HCT116 (cell line): Measurements from ENCODE around the gene ADGRV1. TPM values are rescaled to one million over a fixed set of nuclear protein-coding genes. Genes with fewer than 3 reads are reported as not detected.

ENCODE experiments used
- ATAC-seq: fragments of 200-7000 bp; cut with Tn5 transposase; 2 replicates; pipeline ENCODE4 v1.9.1; 2020; ENCODE audit warnings: mild to moderate bottlenecking, moderate library complexity
- BruUV-seq: library from RNA; stranded (reverse); fragments of 400-500 nt; replicated peaks from 2 replicates; lab custom pipeline; 2021; lab: Mats Ljungman, UMichigan
- CTCF ChIA-PET: fragments of 300-600 bp; sonication (Branson Sonifier 250); formaldehyde crosslinking; loops from one replicate; lab custom pipeline; 2021; ENCODE audit warnings: antibody characterized with exemption; lab: Charles Lee
- POLR2A ChIA-PET: fragments of 300-600, 350-600 bp; sonication (Branson Sonifier 250); formaldehyde crosslinking; loops from one replicate; lab custom pipeline; 2021; ENCODE audit warnings: antibody characterized with exemption; lab: Charles Lee
- RAD21 ChIA-PET, 2 experiments: fragments of 300-600 bp; sonication (Branson Sonifier 250); formaldehyde crosslinking; loops; one replicate each; lab custom pipeline; 2023; ENCODE audit warnings: low total read pairs in 2 of 2; ENCODE audit not compliant: uncharacterized antibody in 2 of 2, unreplicated experiment in 2 of 2, low non-redundant PET in 1 of 2; lab: Charles Lee
- DNase-seq: peaks from one replicate; pipeline ENCODE4 v3.0.0-alpha.2; 2010; ENCODE audit warnings: low read depth, low spot score
- H2AFZ ChIP-seq: fragments of 200-600 bp; shearing (Covaris generic), sonication (generic); 2 replicates; pipeline ENCODE4 v1.6.1; 2017; ENCODE audit warnings: low read depth, mixed run types, mixed read lengths, antibody characterized with exemption, low read length; ENCODE audit not compliant: poor library complexity, severe bottlenecking
- H3K27ac ChIP-seq: 2 replicates; pipeline ENCODE4 v1.5.1; 2012; ENCODE audit warnings: low read depth, low read length
- H3K27me3 ChIP-seq: fragments of 200-600 bp; sonication (generic); 2 replicates; pipeline ENCODE4 v1.6.1; 2016; ENCODE audit warnings: mixed run types, low read length, mixed read lengths; ENCODE audit not compliant: insufficient read depth
- H3K36me3 ChIP-seq, 2 experiments: fragments of 200-500 bp in 1 of 2; fragments of 200-600 bp in 1 of 2; sonication (Bioruptor generic) in 1 of 2; sonication (generic) in 1 of 2; 2 replicates each; pipeline versions ENCODE4 v1.5.1 to v1.6.1; 2014 to 2016; ENCODE audit warnings: low read length in 2 of 2, inconsistent platforms in 1 of 2, mixed read lengths in 1 of 2, mixed run types in 1 of 2; ENCODE audit not compliant: insufficient read depth in 2 of 2, control insufficient read depth in 1 of 2
- H3K4me1 ChIP-seq, 2 experiments: fragments of 200-600 bp in 1 of 2; sonication (generic) in 1 of 2; 2 replicates each; pipeline versions ENCODE4 v1.5.1 to v1.6.1; 2012 to 2017; ENCODE audit warnings: low read length in 2 of 2, inconsistent platforms in 1 of 2, mild to moderate bottlenecking in 1 of 2, mixed read lengths in 1 of 2, mixed run types in 1 of 2, moderate library complexity in 1 of 2; ENCODE audit not compliant: insufficient read depth in 2 of 2, control insufficient read depth in 1 of 2
- H3K4me2 ChIP-seq: fragments of 200-600 bp; sonication (generic); 2 replicates; pipeline ENCODE4 v1.6.1; 2017; ENCODE audit warnings: mixed run types, low read length, mixed read lengths
- H3K4me3 ChIP-seq, 2 experiments: fragments of 200-600 bp in 1 of 2; sonication (generic) in 1 of 2; replicated peaks in 1 of 2; 2 replicates each; pipeline ENCODE4 v1.5.1; 2011 to 2016; ENCODE audit warnings: low read length in 2 of 2, control low read depth in 1 of 2, low read depth in 1 of 2, mild to moderate bottlenecking in 1 of 2, mixed read lengths in 1 of 2, mixed run types in 1 of 2
- H3K79me2 ChIP-seq: fragments of 200-600 bp; sonication (generic); 2 replicates; pipeline ENCODE4 v1.6.1; 2017; ENCODE audit warnings: mild to moderate bottlenecking, mixed run types, low read length, moderate library complexity, mixed read lengths; ENCODE audit not compliant: insufficient read depth
- H3K9ac ChIP-seq: fragments of 200-600 bp; sonication (generic); 2 replicates; pipeline ENCODE4 v1.6.1; 2016; ENCODE audit warnings: low read length, mixed read lengths
- H3K9me2 ChIP-seq: fragments of 200-600 bp; sonication (generic), shearing (Covaris generic); 2 replicates; pipeline ENCODE4 v1.6.1; 2017; ENCODE audit warnings: mixed run types, mild to moderate bottlenecking, moderate library complexity; ENCODE audit not compliant: insufficient read depth
- H3K9me3 ChIP-seq, 2 experiments: fragments of 200-500 bp in 1 of 2; fragments of 200-600 bp in 1 of 2; sonication (Bioruptor generic) in 1 of 2; sonication (generic) in 1 of 2; 2 replicates each; pipeline ENCODE4 v1.6.1; 2014 to 2017; ENCODE audit warnings: low read length in 2 of 2, mixed read lengths in 2 of 2, inconsistent platforms in 1 of 2, low read depth in 1 of 2, mild to moderate bottlenecking in 1 of 2, mixed run types in 1 of 2, moderate library complexity in 1 of 2; ENCODE audit not compliant: control insufficient read depth in 1 of 2, insufficient read depth in 1 of 2
- H4K20me1 ChIP-seq: fragments of 200-600 bp; sonication (generic), shearing (Covaris generic); 2 replicates; pipeline ENCODE4 v1.6.1; 2017; ENCODE audit warnings: mixed run types, mild to moderate bottlenecking, moderate library complexity; ENCODE audit not compliant: insufficient read depth
- ATF3 ChIP-seq: IDR thresholded peaks from 2 replicates; pipeline ENCODE4 v1.6.1; 2012
- CEBPB ChIP-seq: IDR thresholded peaks from 2 replicates; pipeline ENCODE4 v1.6.1; 2012; ENCODE audit warnings: low read depth
- CTCF ChIP-seq, 3 experiments: fragments of 200-600 bp in 1 of 3; sonication (generic) in 1 of 3; IDR thresholded peaks in 2 of 3; conservative IDR thresholded peaks in 1 of 3; 2 replicates each; pipeline ENCODE4 v1.5.1; 2012 to 2017; ENCODE audit warnings: low read depth in 2 of 3, low read length in 2 of 3, antibody characterized with exemption in 1 of 3, borderline replicate concordance in 1 of 3, control low read depth in 1 of 3, mild to moderate bottlenecking in 1 of 3, mixed read lengths in 1 of 3, mixed run types in 1 of 3, moderate library complexity in 1 of 3; ENCODE audit not compliant: insufficient read depth in 1 of 3
- EGR1 ChIP-seq: IDR thresholded peaks from 2 replicates; pipeline ENCODE4 v1.6.1; 2012; ENCODE audit warnings: low read depth
- EZH2 ChIP-seq: fragments of 200-600 bp; sonication (generic); IDR thresholded peaks from 2 replicates; pipeline ENCODE4 v1.6.1; 2017; ENCODE audit warnings: antibody characterized with exemption, mixed run types
- JUND ChIP-seq: IDR thresholded peaks from 2 replicates; pipeline ENCODE4 v1.6.1; 2012
- RAD21 ChIP-seq: IDR thresholded peaks from 2 replicates; pipeline ENCODE4 v1.6.1; 2012; ENCODE audit warnings: low read depth, mild to moderate bottlenecking
- SIN3A ChIP-seq: IDR thresholded peaks from 2 replicates; pipeline ENCODE4 v1.6.1; 2012; ENCODE audit warnings: low read depth
- SP1 ChIP-seq: IDR thresholded peaks from 2 replicates; pipeline ENCODE4 v1.6.1; 2012; ENCODE audit warnings: low read depth
- SRF ChIP-seq: IDR thresholded peaks from 2 replicates; pipeline ENCODE4 v1.6.1; 2012; ENCODE audit warnings: low read depth
- TCF7L2 ChIP-seq: IDR thresholded peaks from 2 replicates; pipeline ENCODE4 v1.7.0; 2011; ENCODE audit warnings: borderline replicate concordance, inconsistent platforms; ENCODE audit not compliant: insufficient read depth, insufficient read length; ENCODE audit errors: extremely low read depth
- YY1 ChIP-seq: IDR thresholded peaks from 2 replicates; pipeline ENCODE4 v1.6.1; 2011; ENCODE audit warnings: low read length, low read depth, moderate library complexity, mild to moderate bottlenecking; ENCODE audit not compliant: insufficient replicate concordance; ENCODE audit errors: extremely low read depth
- ZNF274 ChIP-seq: fragments of 200-500 bp; sonication (Bioruptor generic); IDR thresholded peaks from 2 replicates; pipeline ENCODE4 v1.6.1; 2014; ENCODE audit warnings: mild to moderate bottlenecking, low read depth, low read length, inconsistent platforms
- intact Hi-C: fragments of 100-400 bp; cut with micrococcal nuclease; formaldehyde crosslinking; loops from 2 replicates; pipeline ENCODE4 v1.10.0; 2022
- total RNA-seq: library from RNA; stranded (reverse); gene quantifications from one replicate; pipeline ENCODE4 v1.2.1, GENCODE V29; 2021; ENCODE audit not compliant: unreplicated experiment
- TF ChIP-seq, protein P1 (sequence below): IDR thresholded peaks from 2 replicates; pipeline ENCODE4 v1.6.1; 2012

ADGRV1 gene
- total RNA-seq, 1 experiment from 2014 or later: 6.0 TPM

GRCh38 chr5:91129748-91130147 is 571.2 kb downstream of the ADGRV1 start:
- H4K20me1 ChIP-seq: no peaks in the 10 kb centered on the region
- H3K4me3 ChIP-seq: no peak overlapping the region
- H2AFZ ChIP-seq: no peak overlapping the region
- CTCF ChIA-PET: no interaction called here
- H3K9me2 ChIP-seq: no peaks in the 10 kb centered on the region
- no peaks in the 10 kb centered on the region for H3K27me3 ChIP-seq
- POLR2A ChIA-PET: no interaction called here
- no peak overlapping the region for H3K27ac ChIP-seq
- peaks cover 0 to 10% of the 10 kb centered on the region in 2 experiments; a peak in 2 of 4 replicates for H3K4me1 ChIP-seq
- RAD21 ChIA-PET: no interaction called here
- no TSS peak for BruUV-seq
- DNase-seq: no peak
- no peak for ATAC-seq
- intact Hi-C loops: no loop called here
- H3K36me3 ChIP-seq: no peaks in the 10 kb centered on the region
- no peak overlapping the region for H3K9ac ChIP-seq
- H3K79me2 ChIP-seq: no peaks in the 10 kb centered on the region
- no peaks in the 10 kb centered on the region for H3K9me3 ChIP-seq
- TF ChIP-seq CEBPB: no peak
- no peak for TF ChIP-seq EGR1
- no peak overlapping the region for H3K4me2 ChIP-seq

DNA sequence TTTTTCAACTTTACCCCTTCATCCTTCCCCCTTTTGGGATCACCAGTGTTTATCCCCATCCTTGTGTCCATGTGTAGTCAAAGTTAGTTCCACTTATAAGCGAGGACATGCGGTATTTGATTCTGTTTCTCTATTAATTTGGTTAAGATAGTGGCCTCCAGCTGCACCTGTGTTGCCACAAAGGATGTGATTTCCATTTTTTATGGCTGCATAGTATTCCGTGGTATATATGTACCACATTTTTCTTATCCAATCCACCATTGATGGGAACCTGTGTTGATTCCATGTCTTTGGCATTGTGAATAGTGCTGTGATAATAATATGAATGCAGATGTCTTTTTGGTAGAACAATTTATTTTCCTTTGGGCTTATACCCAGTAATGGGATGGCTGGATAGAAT is 572.2 kb downstream of the ADGRV1 start:
- Histone ChIP-seq H3K4me2 (no peak overlapping the region), H3K79me2 (no peaks in the 10 kb centered on the region), H3K36me3 (no peaks in the 10 kb centered on the region), H3K4me1 (peaks cover 2 to 14% of the 10 kb centered on the region in 2 experiments; a peak in 2 of 4 replicates), H3K27ac (no peak overlapping the region), H4K20me1 (no peaks in the 10 kb centered on the region), H3K27me3 (no peaks in the 10 kb centered on the region), H3K9ac (no peak overlapping the region), H3K9me2 (no peaks in the 10 kb centered on the region), H3K9me3 (no peaks in the 10 kb centered on the region), H2AFZ (no peak overlapping the region), H3K4me3 (no peak overlapping the region)
- TF ChIP-seq JUND (no peak), SP1 (no peak)
- DNase-seq (no peak), ATAC-seq (no peak)
- ChIA-PET RAD21 (no interaction called here), POLR2A (no interaction called here), CTCF (no interaction called here)
- intact Hi-C loops: no loop called here
- no TSS peak for BruUV-seq

DNA sequence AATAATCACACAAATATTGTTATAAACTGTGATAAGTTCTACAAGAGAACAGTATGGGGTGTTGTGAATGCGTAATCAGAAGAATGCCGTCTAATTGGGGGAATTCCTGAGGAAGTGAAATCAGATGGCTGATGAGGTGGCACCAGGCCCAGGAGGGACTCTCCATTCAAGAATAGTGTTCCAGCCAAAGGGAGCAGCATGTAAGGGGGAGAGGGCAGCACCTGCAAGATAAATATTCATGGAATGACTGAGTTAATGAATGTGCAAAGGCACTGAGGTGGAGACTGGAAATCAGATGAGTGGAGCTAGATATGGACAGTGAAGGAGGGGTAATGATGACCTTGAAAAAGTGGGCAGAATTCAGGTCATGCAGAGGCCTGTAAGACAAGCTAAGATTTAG is 574.0 kb downstream of the ADGRV1 start:
- H3K4me1 ChIP-seq: peaks cover 6 to 26% of the 10 kb centered on the region in 2 experiments; a peak in 2 of 4 replicates
- H3K79me2 ChIP-seq: no peaks in the 10 kb centered on the region
- no peaks in the 10 kb centered on the region for H3K36me3 ChIP-seq
- TF ChIP-seq ATF3 (no peak), RAD21 (no peak), SP1 (no peak), EZH2 (no peak), CTCF (IDR thresholded peaks at IDR 0.05 in 2 of 3, conservative IDR thresholded peaks at IDR 0.05 in 1 of 3; ENCODE audit: borderline replicate concordance in 1 of 3, insufficient read depth in 1 of 3, low read depth in 2 of 3, low read length in 2 of 3) (no peak), TCF7L2 (no peak), SIN3A (no peak), JUND (no peak), ZNF274 (no peak), SRF (no peak), YY1 (no peak)
- TF ChIP-seq, protein P1, sequence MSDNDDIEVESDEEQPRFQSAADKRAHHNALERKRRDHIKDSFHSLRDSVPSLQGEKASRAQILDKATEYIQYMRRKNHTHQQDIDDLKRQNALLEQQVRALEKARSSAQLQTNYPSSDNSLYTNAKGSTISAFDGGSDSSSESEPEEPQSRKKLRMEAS: no peak
- H3K4me3 ChIP-seq: no peak overlapping the region
- no peak overlapping the region for H3K27ac ChIP-seq
- no peaks in the 10 kb centered on the region for H3K27me3 ChIP-seq
- RAD21 ChIA-PET: no interaction called here
- no peak overlapping the region for H2AFZ ChIP-seq
- BruUV-seq: no TSS peak
- no peak overlapping the region for H3K4me2 ChIP-seq
- CTCF ChIA-PET: no interaction called here
- no peaks in the 10 kb centered on the region for H3K9me2 ChIP-seq
- intact Hi-C loops: no loop called here
- POLR2A ChIA-PET: no interaction called here
- H3K9ac ChIP-seq: no peak overlapping the region
- no peak for ATAC-seq
- DNase-seq: no peak
- H3K9me3 ChIP-seq: no peaks in the 10 kb centered on the region
- H4K20me1 ChIP-seq: no peaks in the 10 kb centered on the region
